Mesothelial cell of epicardium (in vitro differentiated cells): ENCODE results near the gene TBL3. TPM values are rescaled to one million over a fixed set of nuclear protein-coding genes. Genes with fewer than 3 reads are reported as not detected.
"Not testable (repeated sequence)": the region's sequence is repeated elsewhere in the genome, so short reads cannot be mapped to it uniquely, and the experiment has no call there.

ENCODE experiments used
- DNase-seq, 2 experiments: peaks; one replicate each; pipeline ENCODE4 v3.0.0; 2021; ENCODE audit warnings: low spot score in 2 of 2; ENCODE audit not compliant: unreplicated experiment in 2 of 2
- H3K27ac Mint-ChIP-seq: 2 replicates; pipeline ENCODE4 v1.8.0; 2021; ENCODE audit warnings: mixed read lengths
- H3K27me3 Mint-ChIP-seq: 2 replicates; pipeline ENCODE4 v1.8.0; 2021; ENCODE audit warnings: low read depth, mixed read lengths
- H3K36me3 Mint-ChIP-seq: 2 replicates; pipeline ENCODE4 v1.8.0; 2021; ENCODE audit warnings: mixed read lengths
- H3K4me1 Mint-ChIP-seq: 2 replicates; pipeline ENCODE4 v1.8.0; 2021; ENCODE audit warnings: mixed read lengths
- H3K4me3 Mint-ChIP-seq: 2 replicates; pipeline ENCODE4 v1.8.0; 2021; ENCODE audit warnings: mild to moderate bottlenecking, moderate library complexity, mixed read lengths
- H3K9me3 Mint-ChIP-seq: 2 replicates; pipeline ENCODE4 v1.8.0; 2021; ENCODE audit warnings: mixed read lengths
- CTCF ChIP-seq: fragments of 200-600 bp; sonication (generic); IDR thresholded peaks from one replicate; pipeline ENCODE4 v1.5.0; 2021; ENCODE audit warnings: antibody characterized with exemption; ENCODE audit not compliant: unreplicated experiment
- total RNA-seq: library from RNA; stranded (reverse); gene quantifications from 3 replicates; pipeline ENCODE4 v1.2.1, GENCODE V29; 2021

The TBL3 gene
- total RNA-seq, 1 donor from 2014 or later, result 37.2 TPM

- Mint-ChIP-seq H3K36me3 (peaks cover 6% of the 10 kb centered on the region), H3K4me3 (peak overlapping the region; percentile 93), H3K9me3 (no peaks in the 10 kb centered on the region), H3K4me1 (peaks cover 34% of the 10 kb centered on the region), H3K27me3 (no peaks in the 10 kb centered on the region), H3K27ac (peak overlapping the region; percentile 50)
- no peak for TF ChIP-seq CTCF
- no peak for DNase-seq
Observed at GRCh38 chr16:1961651-1962067, 10.2 kb upstream of the TBL3 start.

- H3K27me3 Mint-ChIP-seq, H3K9me3 Mint-ChIP-seq, DNase-seq, H3K36me3 Mint-ChIP-seq: not testable (repeated sequence)
- peaks cover 34% of the 10 kb centered on the region for H3K4me1 Mint-ChIP-seq
- H3K27ac Mint-ChIP-seq, result peak overlapping the region; percentile 88
- peak overlapping the region; percentile 93 for H3K4me3 Mint-ChIP-seq
Observed at GRCh38 chr16:1962161-1963153, 9.4 kb upstream of the TBL3 start.

GRCh38 chr16:1963806-1964505 lies 7.9 kb upstream of the TBL3 start:
- TF ChIP-seq CTCF, result no peak
- Mint-ChIP-seq H3K36me3 (peaks cover 6% of the 10 kb centered on the region), H3K4me1 (peaks cover 34% of the 10 kb centered on the region), H3K4me3 (peak overlapping the region; percentile 93), H3K27me3 (no peaks in the 10 kb centered on the region), H3K27ac (peak overlapping the region; percentile 84), H3K9me3 (no peaks in the 10 kb centered on the region)
- DNase-seq, result no peak

- Mint-ChIP-seq H3K36me3 (peaks cover 6% of the 10 kb centered on the region), H3K9me3 (no peaks in the 10 kb centered on the region), H3K27ac (peak within 1 kb of the TSS; percentile 98), H3K4me1 (peaks cover 34% of the 10 kb centered on the region), H3K27me3 (no peaks in the 10 kb centered on the region), H3K4me3 (peak within 1 kb of the TSS; percentile 93)
- peak; percentile 99 to 100 for DNase-seq
- TF ChIP-seq CTCF, result no peak
Observed at GRCh38 chr16:1964506-1965395, 7.1 kb upstream of the TBL3 start, which contains the start of gene RPS2. Gene RPS2, minus strand, starts transcription at chr16:1964826. Its CDS starts 201 bp downstream, at chr16:1964625.

GRCh38 chr16:1965396-1966001 lies 6.4 kb upstream of the TBL3 start:
- no peak for DNase-seq
- H3K4me3 Mint-ChIP-seq, result peak overlapping the region; percentile 93
- peak overlapping the region; percentile 98 for H3K27ac Mint-ChIP-seq
- H3K27me3 Mint-ChIP-seq, result no peaks in the 10 kb centered on the region
- no peak for TF ChIP-seq CTCF
- no peaks in the 10 kb centered on the region for H3K9me3 Mint-ChIP-seq
- H3K36me3 Mint-ChIP-seq, result peaks cover 6% of the 10 kb centered on the region
- H3K4me1 Mint-ChIP-seq, result peaks cover 28% of the 10 kb centered on the region
